Right lobe of liver (tissue), 4 donors: Measurements from ENCODE around the gene RALB.

Source experiments
- CTCF ChIP-seq, 4 donors: fragments of 200-600 bp in 3 of 4; fragments of 450-650 bp in 1 of 4; IDR thresholded peaks; one replicate each; pipeline versions ENCODE4 v1.5.1 to v1.8.0; 2016 to 2022; ENCODE audit warnings: antibody characterized with exemption in 4 of 4, mild to moderate bottlenecking in 2 of 4
- POLR2A ChIP-seq: fragments of 450-650 bp; IDR thresholded peaks from one replicate; pipeline ENCODE4 v1.6.1; 2017; ENCODE audit warnings: antibody characterized with exemption, mild to moderate bottlenecking
- donor health status: DM: no; HTN: no; CAD: no.
- donor health status: DM: no; HTN: no; CAD: no.
- donor health status: DM: no; HTN: yes; CAD: no.

GRCh38 chr2:120204022-120204405 is 48.6 kb upstream of the RALB start:
- TF ChIP-seq POLR2A (no peak), CTCF (IDR thresholded peaks at IDR 0.05) (no peak)
